HepG2 (cell line): ENCODE measurements around the gene OSER1. TPM values are rescaled to one million over a fixed set of nuclear protein-coding genes. Genes with fewer than 3 reads are reported as not detected.

ENCODE experiments used
- ATAC-seq: fragments of 200-7000 bp; cut with Tn5 transposase; 3 replicates; pipeline ENCODE4 v1.9.1; 2020; ENCODE audit warnings: mild to moderate bottlenecking, moderate library complexity
- BruUV-seq: library from RNA; stranded (reverse); fragments of 400-500 nt; replicated peaks from 2 replicates; lab custom pipeline; 2021; lab: Mats Ljungman, UMichigan
- CTCF ChIA-PET: fragments of 300-600 bp; formaldehyde crosslinking; extraction: SDS; loops from one replicate; lab custom pipeline; 2021; ENCODE audit warnings: low total read pairs, inconsistent platforms, low intra/inter-chr PET ratio; lab: Yijun Ruan, JAX
- POLR2A ChIA-PET: fragments of 350-600 bp; sonication (Branson Sonifier 250); formaldehyde crosslinking; loops from one replicate; lab custom pipeline; 2020; ENCODE audit warnings: antibody characterized with exemption, inconsistent platforms; lab: Yijun Ruan, JAX
- DNase-seq: peaks from one replicate; pipeline ENCODE4 v3.0.0-alpha.2; 2015; ENCODE audit warnings: low spot score
- FAIRE-seq: peaks from 3 replicates; lab custom pipeline; 2011; peaks lifted over from hg19 to GRCh38; lab: Jason Lieb, UNC
- H2AFZ ChIP-seq: one replicate; pipeline ENCODE4 v1.6.1; 2011; ENCODE audit warnings: low read length, inconsistent platforms
- H3K27ac ChIP-seq: fragments of 300-600 bp; 3 replicates; pipeline ENCODE4 v1.8.0; 2011; ENCODE audit warnings: mixed run types, mild to moderate bottlenecking, mixed read lengths, low read length, inconsistent platforms; ENCODE audit not compliant: insufficient read depth; ENCODE audit errors: extremely low read length
- H3K27me3 ChIP-seq, 2 experiments: fragments of 200-600 bp in 1 of 2; 2 replicates in 1 of 2; 3 replicates in 1 of 2; pipeline versions ENCODE4 v1.6.0 to v1.8.0; 2011; ENCODE audit warnings: low read length in 2 of 2, mild to moderate bottlenecking in 2 of 2, moderate library complexity in 2 of 2, inconsistent platforms in 1 of 2; ENCODE audit not compliant: insufficient read depth in 2 of 2, control insufficient read depth in 1 of 2
- H3K36me3 ChIP-seq, 2 experiments: fragments of 200-600 bp in 1 of 2; replicated peaks in 1 of 2; 2 replicates in 1 of 2; 3 replicates in 1 of 2; pipeline versions ENCODE4 v1.5.1 to v1.8.0; 2011; ENCODE audit warnings: low read length in 2 of 2, inconsistent platforms in 1 of 2; ENCODE audit not compliant: insufficient read depth in 2 of 2, control insufficient read depth in 1 of 2
- H3K4me1 ChIP-seq: 2 replicates; pipeline ENCODE4 v1.5.1; 2012; ENCODE audit warnings: low read length, inconsistent platforms; ENCODE audit not compliant: insufficient read depth
- H3K4me2 ChIP-seq: 2 replicates; pipeline ENCODE4 v1.6.0; 2011; ENCODE audit warnings: low read depth, low read length, inconsistent platforms
- H3K4me3 ChIP-seq, 3 experiments: fragments of 200-600 bp in 1 of 3; sonication (generic), shearing (Covaris generic) in 1 of 3; replicated peaks in 1 of 3; 2 replicates each; pipeline ENCODE4 v1.5.1; 2011 to 2016; ENCODE audit warnings: low read length in 3 of 3, inconsistent platforms in 2 of 3, low read depth in 2 of 3, mild to moderate bottlenecking in 2 of 3, control low read depth in 1 of 3, mixed read lengths in 1 of 3; ENCODE audit not compliant: insufficient read depth in 1 of 3
- H3K79me2 ChIP-seq: one replicate; pipeline ENCODE4 v1.6.1; 2011; ENCODE audit warnings: low read length, inconsistent platforms; ENCODE audit not compliant: insufficient read depth
- H3K9ac ChIP-seq: 2 replicates; pipeline ENCODE4 v1.6.0; 2011; ENCODE audit warnings: mild to moderate bottlenecking, low read depth, low read length, inconsistent platforms; ENCODE audit not compliant: insufficient read depth
- H3K9me3 ChIP-seq: 2 replicates; pipeline ENCODE4 v1.5.1; 2012; ENCODE audit warnings: mild to moderate bottlenecking, low read length
- H4K20me1 ChIP-seq: 2 replicates; pipeline ENCODE4 v1.6.0; 2011; ENCODE audit warnings: inconsistent platforms, mild to moderate bottlenecking, low read length, moderate library complexity; ENCODE audit not compliant: insufficient read depth
- BORCS8-MEF2B ChIP-seq: sonication (generic); formaldehyde crosslinking; IDR thresholded peaks from 2 replicates; pipeline ENCODE4 v1.8.0; 2022; ENCODE audit warnings: mild to moderate bottlenecking, missing genetic modification reagents
- CHD4 ChIP-seq: fragments of 200-600 bp; sonication (generic); IDR thresholded peaks from 2 replicates; pipeline ENCODE4 v1.7.0; 2017; ENCODE audit warnings: mild to moderate bottlenecking, low read length, borderline replicate concordance
- HNF4G ChIP-seq, 2 experiments: sonication (generic) in 1 of 2; formaldehyde crosslinking in 1 of 2; IDR thresholded peaks; 2 replicates each; pipeline versions ENCODE4 v1.4.0 to v1.6.1; 2011 to 2020; ENCODE audit warnings: borderline replicate concordance in 2 of 2, low read depth in 2 of 2, mild to moderate bottlenecking in 2 of 2, low read length in 1 of 2, missing genetic modification reagents in 1 of 2, moderate library complexity in 1 of 2
- HNRNPK ChIP-seq: fragments of 200-400 bp; formaldehyde crosslinking; IDR thresholded peaks from 2 replicates; pipeline ENCODE4 v1.6.1; 2018; ENCODE audit warnings: low read length, low read depth, moderate library complexity, mild to moderate bottlenecking; ENCODE audit not compliant: poor library complexity, severe bottlenecking
- HOXA7 ChIP-seq: sonication (generic); formaldehyde crosslinking; IDR thresholded peaks from 2 replicates; pipeline ENCODE4 v1.8.1; 2022; ENCODE audit warnings: mild to moderate bottlenecking, missing genetic modification reagents, moderate library complexity
- ISL2 ChIP-seq: sonication (generic); formaldehyde crosslinking; IDR thresholded peaks from 2 replicates; pipeline ENCODE4 v1.5.0; 2020; ENCODE audit warnings: missing genetic modification reagents
- NFKB2 ChIP-seq: sonication (generic); formaldehyde crosslinking; IDR thresholded peaks from 2 replicates; pipeline ENCODE4 v1.4.0; 2020; ENCODE audit warnings: missing genetic modification reagents, borderline replicate concordance
- PAWR ChIP-seq: sonication (generic); formaldehyde crosslinking; IDR thresholded peaks from 2 replicates; pipeline ENCODE4 v1.4.0; 2020; ENCODE audit warnings: missing genetic modification reagents, mild to moderate bottlenecking, borderline replicate concordance
- SNAI1 ChIP-seq: sonication (generic); formaldehyde crosslinking; IDR thresholded peaks from 2 replicates; pipeline ENCODE4 v1.5.0; 2020; ENCODE audit warnings: mild to moderate bottlenecking, missing genetic modification reagents, borderline replicate concordance
- ZNF17 ChIP-seq: sonication (generic); formaldehyde crosslinking; IDR thresholded peaks from 2 replicates; pipeline ENCODE4 v1.5.0; 2020; ENCODE audit warnings: mild to moderate bottlenecking, missing genetic modification reagents
- ZNF337 ChIP-seq: sonication (generic); formaldehyde crosslinking; IDR thresholded peaks from 2 replicates; pipeline ENCODE4 v1.5.1; 2020; ENCODE audit warnings: missing genetic modification reagents, low read depth, mild to moderate bottlenecking, borderline replicate concordance
- ZNF44 ChIP-seq: sonication (generic); formaldehyde crosslinking; IDR thresholded peaks from 2 replicates; pipeline ENCODE4 v1.5.1; 2020; ENCODE audit warnings: mild to moderate bottlenecking, missing genetic modification reagents
- ZNF501 ChIP-seq: sonication (generic); formaldehyde crosslinking; IDR thresholded peaks from 2 replicates; pipeline ENCODE4 v1.5.1; 2020; ENCODE audit warnings: mild to moderate bottlenecking, moderate library complexity, missing genetic modification reagents
- ZNF713 ChIP-seq: sonication (generic); formaldehyde crosslinking; IDR thresholded peaks from 2 replicates; pipeline ENCODE4 v1.4.0; 2020; ENCODE audit warnings: mild to moderate bottlenecking, missing genetic modification reagents
- WGBS: methylation state at CpG from one replicate; pipeline ENCODE4 v1.1.6; 2017; ENCODE audit warnings: low lambda C conversion rate; 5-methylcytosine and 5-hydroxymethylcytosine counted together
- in situ Hi-C: cut with HindIII; loops from 2 replicates; pipeline ENCODE4 v1.10.0; 2017; ENCODE audit warnings: low pct_unique_long_range_greater_than_20kb; ENCODE audit not compliant: extremely low pct_ligation_motif_present
- intact Hi-C: fragments of 100-400 bp; cut with micrococcal nuclease; formaldehyde crosslinking; loops from one replicate; pipeline ENCODE4 v1.10.0; 2022; ENCODE audit not compliant: unreplicated experiment
- polyA plus RNA-seq, 8 experiments: library from polyadenylated mRNA; depleted of rRNA in 3 of 8; stranded (reverse) in 7 of 8; unstranded in 1 of 8; fragments of >200 nt; fragmentation: Illumina TruSeq in 4 of 8; extraction: Trizol in 4 of 8; gene quantifications; 2 replicates each; pipeline versions ENCODE4 v1.2.1 to v1.2.3, GENCODE V29; 2011 to 2016; ENCODE audit warnings: low read depth in 4 of 8, missing spikeins in 1 of 8, mixed read lengths in 1 of 8; ENCODE audit not compliant: insufficient read depth in 1 of 8
- total RNA-seq, 5 experiments: library from RNA; depleted of rRNA; stranded (reverse); fragments of >200 nt; fragmentation: Illumina TruSeq; extraction: Trizol; gene quantifications; 2 replicates each; pipeline ENCODE4 v1.2.3, GENCODE V29; 2016; ENCODE audit warnings: low read depth in 1 of 5
- TF ChIP-seq, protein P1 (sequence below): sonication (generic); formaldehyde crosslinking; IDR thresholded peaks from 2 replicates; pipeline ENCODE4 v1.4.0; 2020; ENCODE audit warnings: low read depth, mild to moderate bottlenecking, missing genetic modification reagents
- TF ChIP-seq, protein P2 (sequence below), 2 experiments: IDR thresholded peaks; 2 replicates each; pipeline ENCODE4 v1.6.1; 2011 to 2012; ENCODE audit warnings: low read length in 2 of 2, borderline replicate concordance in 1 of 2, low read depth in 1 of 2, mild to moderate bottlenecking in 1 of 2, moderate library complexity in 1 of 2

OSER1 gene
- total and polyA plus RNA-seq, 2 of the 13 experiments (the other 11 are each of a cell fraction or from before 2014, with no cell fraction given), result 71.2 to 71.5 TPM

DNA sequence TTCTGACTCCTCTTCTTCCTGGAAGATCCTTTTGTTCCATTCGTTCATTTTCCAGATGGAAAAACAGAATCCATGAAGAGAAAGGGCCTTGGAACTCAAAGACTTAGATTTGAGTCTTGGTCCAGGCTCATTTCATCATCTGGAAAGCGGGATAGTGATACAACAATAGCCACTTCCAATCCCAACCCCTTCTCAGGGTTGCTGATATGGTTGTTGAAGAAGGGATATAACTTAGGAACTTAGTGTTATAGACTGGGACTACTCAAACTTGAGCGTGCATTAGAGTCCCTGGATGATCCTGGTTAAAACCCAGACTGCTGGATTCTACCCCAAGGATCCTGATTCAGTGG lies 37.8 kb upstream of the OSER1 start (continued):
- TF ChIP-seq ZNF17 (CRISPR knock-in tag), result 0 out of 2 replicates have a peak, but pooled peaks have one; percentile 16
- TF ChIP-seq, protein P1, sequence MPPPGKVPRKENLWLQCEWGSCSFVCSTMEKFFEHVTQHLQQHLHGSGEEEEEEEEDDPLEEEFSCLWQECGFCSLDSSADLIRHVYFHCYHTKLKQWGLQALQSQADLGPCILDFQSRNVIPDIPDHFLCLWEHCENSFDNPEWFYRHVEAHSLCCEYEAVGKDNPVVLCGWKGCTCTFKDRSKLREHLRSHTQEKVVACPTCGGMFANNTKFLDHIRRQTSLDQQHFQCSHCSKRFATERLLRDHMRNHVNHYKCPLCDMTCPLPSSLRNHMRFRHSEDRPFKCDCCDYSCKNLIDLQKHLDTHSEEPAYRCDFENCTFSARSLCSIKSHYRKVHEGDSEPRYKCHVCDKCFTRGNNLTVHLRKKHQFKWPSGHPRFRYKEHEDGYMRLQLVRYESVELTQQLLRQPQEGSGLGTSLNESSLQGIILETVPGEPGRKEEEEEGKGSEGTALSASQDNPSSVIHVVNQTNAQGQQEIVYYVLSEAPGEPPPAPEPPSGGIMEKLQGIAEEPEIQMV (CRISPR knock-in tag), result no peak
- no peak for TF ChIP-seq NFKB2 (CRISPR knock-in tag)
- TF ChIP-seq CHD4, result peak; percentile 70; the same call in 1 of the 2 replicates
- no peak for TF ChIP-seq BORCS8-MEF2B (CRISPR knock-in tag)
- TF ChIP-seq ZNF713 (CRISPR knock-in tag), result 0 out of 2 replicates have a peak, but pooled peaks have one; percentile 16
- TF ChIP-seq HOXA7, result 0 out of 2 replicates have a peak, but pooled peaks have one; percentile 2
- TF ChIP-seq ZNF44 (CRISPR knock-in tag), result 0 out of 2 replicates have a peak, but pooled peaks have one; percentile 1
- peak; percentile 12; the same call in 1 of the 2 replicates for TF ChIP-seq ZNF337 (CRISPR knock-in tag)
- TF ChIP-seq ZNF501 (CRISPR knock-in tag), result peak; percentile 27; the same call in 1 of the 2 replicates

DNA sequence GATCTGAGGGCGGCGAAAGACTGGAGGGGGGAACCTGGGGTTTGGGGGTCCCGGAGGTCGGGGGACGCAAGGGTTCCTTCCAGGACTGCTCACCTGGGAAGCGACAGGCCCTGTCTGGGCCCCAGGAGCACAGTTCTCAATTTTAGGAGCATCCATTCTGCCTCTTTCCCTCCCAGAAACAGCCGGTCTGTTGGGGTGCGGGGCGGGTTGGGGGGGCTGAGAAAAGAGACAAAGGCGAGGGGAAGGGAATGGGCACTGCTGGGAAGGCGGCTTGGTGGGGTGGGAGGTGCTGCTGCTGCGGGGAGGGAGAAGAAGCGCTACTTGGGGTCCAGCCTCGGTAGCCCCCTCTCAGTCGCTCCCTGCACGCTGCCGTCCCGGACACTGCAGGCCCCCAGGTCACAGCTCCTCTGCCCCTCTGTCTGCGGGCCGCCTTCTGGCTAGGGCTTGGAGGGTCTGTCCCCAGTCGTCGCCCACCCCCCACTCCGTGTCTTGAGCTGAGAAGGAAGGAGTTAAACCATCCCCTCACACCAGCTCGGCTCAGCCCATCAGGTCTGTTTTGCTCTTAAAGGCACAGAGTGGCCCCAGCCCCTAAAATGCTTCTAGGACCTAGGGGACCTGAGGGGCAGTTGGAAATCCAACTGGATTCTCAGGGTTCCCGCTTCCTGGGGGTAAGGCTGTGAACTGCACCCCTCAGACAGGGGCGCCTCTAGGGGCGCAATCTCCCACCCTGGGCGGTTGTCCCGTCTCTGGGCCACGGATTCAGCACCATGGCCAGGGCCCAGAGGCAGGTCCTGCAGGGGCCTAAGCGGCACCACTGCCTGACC lies 37.2 kb upstream of the OSER1 start:
- Histone ChIP-seq H2AFZ (no peak overlapping the region), H3K4me2 (no peak overlapping the region), H3K79me2 (no peaks in the 10 kb centered on the region), H4K20me1 (no peaks in the 10 kb centered on the region), H3K4me1 (no peaks in the 10 kb centered on the region), H3K9ac (no peak overlapping the region), H3K4me3 (no peak overlapping the region), H3K27me3 (no peaks in the 10 kb centered on the region; a peak in 2 of 5 replicates), H3K36me3 (no peaks in the 10 kb centered on the region), H3K27ac (no peak overlapping the region), H3K9me3 (no peaks in the 10 kb centered on the region)
- in situ Hi-C loops (no loop called here), intact Hi-C loops (loop anchor here (1.0 to 2.0 kb wide), 2 partner anchors 55 to 139 kb away; no protein-coding TSS in a partner anchor)
- ATAC-seq (peak; percentile 99), FAIRE-seq (peak; percentile 81), DNase-seq (peak; percentile 80)
- ChIA-PET CTCF (interaction anchor here (0.9 to 1.7 kb wide), 3 partner anchors 30 to 139 kb away, joined by 4 to 12 read pairs (median 5); partner anchors contain the start of gene FITM2), POLR2A (no interaction called here)
- no TSS peak for BruUV-seq
- 33% methylated on average over 31 of the region's 31 CpGs for whole genome bisulfite sequencing
- TF ChIP-seq SNAI1 (CRISPR knock-in tag) (peak; percentile 99), PAWR (CRISPR knock-in tag) (peak; percentile 93; the same call in 1 of the 2 replicates), HNRNPK (no peak), HNF4G (IDR thresholded peaks at IDR 0.05; ENCODE audit: borderline replicate concordance, low read depth, low read length) (no peak), HNF4G (CRISPR knock-in tag; IDR thresholded peaks at IDR 0.05; ENCODE audit: borderline replicate concordance, low read depth) (0 out of 2 replicates have a peak, but pooled peaks have one; percentile 25), ISL2 (CRISPR knock-in tag) (peak; percentile 95)
- TF ChIP-seq, protein P2, sequence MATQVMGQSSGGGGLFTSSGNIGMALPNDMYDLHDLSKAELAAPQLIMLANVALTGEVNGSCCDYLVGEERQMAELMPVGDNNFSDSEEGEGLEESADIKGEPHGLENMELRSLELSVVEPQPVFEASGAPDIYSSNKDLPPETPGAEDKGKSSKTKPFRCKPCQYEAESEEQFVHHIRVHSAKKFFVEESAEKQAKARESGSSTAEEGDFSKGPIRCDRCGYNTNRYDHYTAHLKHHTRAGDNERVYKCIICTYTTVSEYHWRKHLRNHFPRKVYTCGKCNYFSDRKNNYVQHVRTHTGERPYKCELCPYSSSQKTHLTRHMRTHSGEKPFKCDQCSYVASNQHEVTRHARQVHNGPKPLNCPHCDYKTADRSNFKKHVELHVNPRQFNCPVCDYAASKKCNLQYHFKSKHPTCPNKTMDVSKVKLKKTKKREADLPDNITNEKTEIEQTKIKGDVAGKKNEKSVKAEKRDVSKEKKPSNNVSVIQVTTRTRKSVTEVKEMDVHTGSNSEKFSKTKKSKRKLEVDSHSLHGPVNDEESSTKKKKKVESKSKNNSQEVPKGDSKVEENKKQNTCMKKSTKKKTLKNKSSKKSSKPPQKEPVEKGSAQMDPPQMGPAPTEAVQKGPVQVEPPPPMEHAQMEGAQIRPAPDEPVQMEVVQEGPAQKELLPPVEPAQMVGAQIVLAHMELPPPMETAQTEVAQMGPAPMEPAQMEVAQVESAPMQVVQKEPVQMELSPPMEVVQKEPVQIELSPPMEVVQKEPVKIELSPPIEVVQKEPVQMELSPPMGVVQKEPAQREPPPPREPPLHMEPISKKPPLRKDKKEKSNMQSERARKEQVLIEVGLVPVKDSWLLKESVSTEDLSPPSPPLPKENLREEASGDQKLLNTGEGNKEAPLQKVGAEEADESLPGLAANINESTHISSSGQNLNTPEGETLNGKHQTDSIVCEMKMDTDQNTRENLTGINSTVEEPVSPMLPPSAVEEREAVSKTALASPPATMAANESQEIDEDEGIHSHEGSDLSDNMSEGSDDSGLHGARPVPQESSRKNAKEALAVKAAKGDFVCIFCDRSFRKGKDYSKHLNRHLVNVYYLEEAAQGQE (IDR thresholded peaks at IDR 0.05; ENCODE audit: borderline replicate concordance in 1 of 2, low read depth in 1 of 2, low read length in 2 of 2), result peak in 1 of 2 experiments; percentile 100
